Ovary (tissue), 9 donors: ENCODE data around the gene EXOC6B. TPM values are rescaled to one million over a fixed set of nuclear protein-coding genes. Genes with fewer than 3 reads are reported as not detected.

Experiments
- DNase-seq, 5 donors: peaks; one replicate each; pipeline ENCODE4 v3.0.0-alpha.2; 2019 to 2020
- H3K27ac ChIP-seq, 2 donors: fragments of 200-600 bp; one replicate each; pipeline versions ENCODE4 v1.5.1 to v1.8.0; 2019 to 2022
- H3K27me3 ChIP-seq: fragments of 200-600 bp; one replicate; pipeline ENCODE4 v1.8.0; 2022
- H3K36me3 ChIP-seq: fragments of 200-600 bp; sonication (generic); one replicate; pipeline ENCODE4 v1.5.1; 2019
- H3K4me1 ChIP-seq: one replicate; pipeline ENCODE4 v1.8.1; 2013; ENCODE audit warnings: mild to moderate bottlenecking, moderate library complexity; ENCODE audit not compliant: insufficient read depth
- H3K4me3 ChIP-seq: fragments of 200-600 bp; sonication (generic); one replicate; pipeline ENCODE4 v1.5.1; 2017
- H3K9me3 ChIP-seq, 2 donors: fragments of 200-600 bp in 1 of 2; sonication (generic) in 1 of 2; one replicate each; pipeline versions ENCODE4 v1.5.1 to v1.8.1; 2013 to 2019; ENCODE audit warnings: mild to moderate bottlenecking in 1 of 2, moderate library complexity in 1 of 2
- EP300 ChIP-seq: sonication (generic); formaldehyde crosslinking; IDR thresholded peaks from one replicate; pipeline ENCODE4 v1.6.1; 2017; ENCODE audit warnings: antibody characterized with exemption
- POLR2A ChIP-seq: fragments of 450-650 bp; IDR thresholded peaks from one replicate; pipeline ENCODE4 v1.6.1; 2017; ENCODE audit warnings: antibody characterized with exemption, mild to moderate bottlenecking, moderate library complexity
- WGBS, 3 donors: extraction: QIAGEN DNeasy Blood & Tissue Kit in 1 of 3; methylation state at CpG; one replicate each; pipeline versions ENCODE4 v1.1.5 to v1.1.7; 2013 to 2017; 5-methylcytosine and 5-hydroxymethylcytosine counted together
- intact Hi-C, 4 donors: fragments of 100-400 bp; cut with DNase I; formaldehyde crosslinking; loops; one replicate each; pipeline versions ENCODE4 v1.11.0 to v1.15.1; 2022 to 2023
- polyA plus RNA-seq, 2 donors: library from polyadenylated mRNA; stranded (reverse); fragments of 200-250 nt in 1 of 2; fragments of 350-450 nt in 1 of 2; fragmentation: Illumina TruSeq in 1 of 2; extraction: RNeasy Lipid Tissue Mini Kit (QIAGEN cat#74804) in 1 of 2; gene quantifications; one replicate each; pipeline ENCODE4 v1.2.3, GENCODE V29; 2013 to 2014
- total RNA-seq, 7 donors: library from RNA; depleted of rRNA in 2 of 7; stranded (reverse); fragments of >200 nt in 2 of 7; fragmentation: NEBNext Ultra II Directional in 3 of 7; extraction: Animal tissue kit (Norgen Biotek cat#: 25700) in 3 of 7; gene quantifications; one replicate each; pipeline versions ENCODE4 v1.1.0 to v1.2.4, GENCODE V29; 2016 to 2023
- TF ChIP-seq, protein P1 (sequence below), 3 donors: fragments of 450-650 bp in 2 of 3; fragments of 200-600 bp in 1 of 3; IDR thresholded peaks; one replicate each; pipeline versions ENCODE4 v1.5.1 to v1.8.0; 2016 to 2022; ENCODE audit warnings: antibody characterized with exemption in 3 of 3, mild to moderate bottlenecking in 1 of 3
- donor health status: DM: no; HTN: no; CAD: no; lungs with moderate emphysema.
- donor health status: DM: no; HTN: no; CAD: no.
- donor health status: Bipolar disorder and iron deficiency.
- donor health status: DM: yes; HTN: yes; CAD: no.
- donor health status: DM: no; HTN: no; CAD: no.
- donor health status: DM: yes; HTN: yes; CAD: no.

The EXOC6B gene
- total and polyA plus RNA-seq, 9 donors = 11.9 to 84.9 (median 57.8) TPM

DNA sequence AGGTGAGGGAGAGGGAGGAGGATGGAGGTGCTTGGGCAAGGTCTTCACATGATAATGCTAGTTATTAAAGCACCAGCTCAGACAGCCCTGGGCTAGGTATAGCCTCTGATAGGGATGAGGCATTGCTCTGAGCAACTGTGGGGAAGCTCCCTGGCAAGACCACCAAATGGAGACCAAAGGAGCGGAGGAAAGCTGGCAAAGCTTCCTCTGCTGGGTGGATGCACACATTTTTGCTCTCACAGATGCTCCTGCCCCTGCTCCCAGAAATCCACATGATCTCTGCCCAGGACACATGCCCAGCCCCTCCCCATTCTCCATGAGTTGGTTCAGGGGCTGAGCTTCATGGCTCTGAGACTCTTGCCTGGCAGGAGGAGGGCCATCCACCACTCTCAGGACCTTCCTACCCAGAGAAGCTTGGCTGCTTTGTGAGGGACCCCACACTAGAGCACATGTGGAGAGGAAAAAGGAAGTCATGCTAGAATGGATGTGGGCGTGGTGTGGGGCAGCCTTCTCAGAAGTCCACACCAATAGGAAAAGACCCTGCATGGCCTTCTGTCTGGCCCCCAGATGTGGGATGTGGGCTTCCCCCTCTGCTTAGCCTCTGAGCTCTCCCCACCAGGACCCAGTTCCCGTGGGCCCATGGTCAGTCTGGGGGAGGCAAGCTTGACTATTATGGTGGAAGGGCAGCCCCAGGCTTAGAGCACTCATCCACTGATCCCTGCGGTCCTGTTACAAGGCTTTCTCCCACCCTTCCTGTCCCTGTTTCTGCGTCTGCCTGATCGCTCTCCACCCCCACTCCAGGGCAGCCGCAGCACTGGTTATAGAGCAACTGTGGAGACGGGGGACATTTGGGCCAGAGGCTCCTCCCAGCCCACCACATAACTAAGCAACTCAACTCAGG is 667.7 kb downstream of the EXOC6B start:
- no peaks in the 10 kb centered on the region for H3K27me3 ChIP-seq
- no peaks in the 10 kb centered on the region for H3K9me3 ChIP-seq
- intact Hi-C loops = loop anchor here in 1 of 4 donors (10.0 kb wide), 1 partner anchor 553 kb away; no protein-coding TSS in a partner anchor
- WGBS, 3 donors = 85 to 91% (median 87%) methylated on average over 8 of the region's 8 CpGs
- H3K4me1 ChIP-seq = no peaks in the 10 kb centered on the region
- no peak overlapping the region for H3K27ac ChIP-seq
- H3K4me3 ChIP-seq = no peak overlapping the region
- no peaks in the 10 kb centered on the region for H3K36me3 ChIP-seq
- TF ChIP-seq EP300 = no peak
- TF ChIP-seq, protein P1, sequence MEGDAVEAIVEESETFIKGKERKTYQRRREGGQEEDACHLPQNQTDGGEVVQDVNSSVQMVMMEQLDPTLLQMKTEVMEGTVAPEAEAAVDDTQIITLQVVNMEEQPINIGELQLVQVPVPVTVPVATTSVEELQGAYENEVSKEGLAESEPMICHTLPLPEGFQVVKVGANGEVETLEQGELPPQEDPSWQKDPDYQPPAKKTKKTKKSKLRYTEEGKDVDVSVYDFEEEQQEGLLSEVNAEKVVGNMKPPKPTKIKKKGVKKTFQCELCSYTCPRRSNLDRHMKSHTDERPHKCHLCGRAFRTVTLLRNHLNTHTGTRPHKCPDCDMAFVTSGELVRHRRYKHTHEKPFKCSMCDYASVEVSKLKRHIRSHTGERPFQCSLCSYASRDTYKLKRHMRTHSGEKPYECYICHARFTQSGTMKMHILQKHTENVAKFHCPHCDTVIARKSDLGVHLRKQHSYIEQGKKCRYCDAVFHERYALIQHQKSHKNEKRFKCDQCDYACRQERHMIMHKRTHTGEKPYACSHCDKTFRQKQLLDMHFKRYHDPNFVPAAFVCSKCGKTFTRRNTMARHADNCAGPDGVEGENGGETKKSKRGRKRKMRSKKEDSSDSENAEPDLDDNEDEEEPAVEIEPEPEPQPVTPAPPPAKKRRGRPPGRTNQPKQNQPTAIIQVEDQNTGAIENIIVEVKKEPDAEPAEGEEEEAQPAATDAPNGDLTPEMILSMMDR (IDR thresholded peaks at IDR 0.05) = no peak
- TF ChIP-seq POLR2A = no peak
- no peak for DNase-seq

DNA sequence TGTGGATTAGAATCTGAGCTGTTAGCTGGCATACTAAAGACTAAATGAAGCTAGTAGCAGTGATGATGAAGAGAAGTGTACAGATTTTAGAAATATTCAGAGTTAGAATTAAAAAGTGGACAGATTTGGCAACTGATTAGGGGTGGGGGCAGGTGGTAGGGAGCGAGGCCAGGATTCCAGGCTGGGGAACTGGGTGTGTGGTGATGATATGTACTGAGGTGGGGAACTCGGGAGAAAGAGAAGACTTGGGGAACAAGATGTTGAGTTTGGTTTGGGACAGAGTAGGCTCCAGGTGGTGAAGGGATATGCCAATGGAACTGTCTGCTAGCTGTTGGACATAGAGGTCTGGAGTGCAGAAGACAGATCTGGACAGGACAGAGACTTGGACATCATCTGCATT is 669.0 kb downstream of the EXOC6B start:
- intact Hi-C loops = loop anchor here in 1 of 4 donors (10.0 kb wide), 1 partner anchor 552 kb away; no protein-coding TSS in a partner anchor
- Histone ChIP-seq H3K9me3 (no peaks in the 10 kb centered on the region), H3K4me3 (no peak overlapping the region), H3K27me3 (no peaks in the 10 kb centered on the region), H3K4me1 (no peaks in the 10 kb centered on the region), H3K36me3 (no peaks in the 10 kb centered on the region), H3K27ac (no peak overlapping the region)
- no peak for DNase-seq
- no peak for TF ChIP-seq POLR2A
- TF ChIP-seq, protein P1 (IDR thresholded peaks at IDR 0.05) = no peak
- TF ChIP-seq EP300 = no peak
- 79 to 80% (median 79%) methylated on average over 2 of the region's 2 CpGs for WGBS, 3 donors

DNA sequence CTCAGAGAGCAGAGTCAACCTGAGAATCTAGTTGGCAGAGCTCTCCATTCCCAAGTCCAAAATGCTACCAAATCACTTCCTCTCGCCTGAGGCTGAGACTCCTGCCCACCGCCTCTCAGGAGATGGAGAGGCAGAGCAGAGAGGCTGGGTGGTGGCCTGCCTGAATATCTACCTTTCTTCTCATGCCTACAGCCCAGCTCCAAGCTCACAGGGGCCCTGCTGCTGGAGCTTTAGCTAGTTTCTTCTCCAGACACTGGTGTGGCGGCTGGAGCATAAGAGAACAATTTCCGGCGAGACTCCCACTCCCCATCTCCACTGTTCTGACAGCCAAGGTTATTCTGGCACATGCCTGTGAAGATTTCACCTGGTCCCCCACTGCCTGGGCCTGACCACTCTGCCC is 670.1 kb downstream of the EXOC6B start:
- intact Hi-C loops = loop anchor here in 1 of 4 donors (10.0 kb wide), 1 partner anchor 551 kb away; no protein-coding TSS in a partner anchor
- 79 to 86% (median 81%) methylated on average over 5 of the region's 5 CpGs for WGBS, 3 donors

DNA sequence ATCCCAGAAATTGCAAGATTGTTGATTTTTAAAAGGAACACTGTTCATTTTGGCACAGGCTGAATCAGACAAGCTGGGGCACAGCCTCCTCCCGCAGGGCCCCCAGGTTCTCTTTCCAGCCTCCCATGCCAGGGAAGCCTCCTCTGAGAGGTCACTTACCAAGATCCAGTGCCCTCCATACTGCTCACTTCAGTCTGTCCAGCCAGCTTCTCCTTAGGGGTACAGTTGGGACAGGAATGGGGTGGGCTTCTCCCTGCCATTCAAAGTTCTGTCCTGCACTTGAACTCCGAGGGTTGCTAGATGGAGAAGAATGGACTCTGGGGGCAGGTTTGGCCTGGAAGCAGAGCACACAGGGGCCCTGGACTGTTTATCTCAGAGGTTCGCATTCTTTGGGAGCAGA is 670.7 kb downstream of the EXOC6B start:
- Histone ChIP-seq H3K27me3 (no peaks in the 10 kb centered on the region), H3K9me3 (no peaks in the 10 kb centered on the region), H3K27ac (no peak overlapping the region), H3K36me3 (no peaks in the 10 kb centered on the region), H3K4me1 (no peaks in the 10 kb centered on the region), H3K4me3 (no peak overlapping the region)
- intact Hi-C loops = loop anchor here in 1 of 4 donors (10.0 kb wide), 1 partner anchor 550 kb away; no protein-coding TSS in a partner anchor
- TF ChIP-seq EP300 (no peak), POLR2A (no peak)
- TF ChIP-seq, protein P1 (IDR thresholded peaks at IDR 0.05) = no peak
- 75 to 84% (median 75%) methylated on average over 3 of the region's 3 CpGs for WGBS, 3 donors
- DNase-seq = no peak

More for the DNA sequence above, 670.1 kb downstream of the EXOC6B start:
- no peak for DNase-seq
- Histone ChIP-seq H3K27ac (no peak overlapping the region), H3K27me3 (no peaks in the 10 kb centered on the region), H3K9me3 (no peaks in the 10 kb centered on the region), H3K4me1 (no peaks in the 10 kb centered on the region), H3K4me3 (no peak overlapping the region), H3K36me3 (no peaks in the 10 kb centered on the region)
- TF ChIP-seq, protein P1 (IDR thresholded peaks at IDR 0.05) = no peak
- TF ChIP-seq POLR2A = no peak
- TF ChIP-seq EP300 = no peak
